Psoas muscle (tissue), 8 donors: Measurements from ENCODE around the gene PRKAR1A. TPM values are rescaled to one million over a fixed set of nuclear protein-coding genes. Genes with fewer than 3 reads are reported as not detected.

ENCODE experiments used
- ATAC-seq, 4 donors: fragments of 200-7000 bp; cut with Tn5 transposase; one replicate each; pipeline ENCODE4 v1.9.1; 2020; ENCODE audit warnings: moderate library complexity in 3 of 4, mild to moderate bottlenecking in 2 of 4
- DNase-seq, 2 donors: peaks; one replicate each; pipeline ENCODE4 v3.0.0-alpha.2; 2020
- H3K27ac ChIP-seq: fragments of 200-600 bp; one replicate; pipeline ENCODE4 v1.8.0; 2022
- H3K27me3 ChIP-seq, 3 donors: fragments of 200-600 bp in 1 of 3; one replicate each; pipeline versions ENCODE4 v1.6.1 to v1.8.0; 2013 to 2022; ENCODE audit warnings: low read length in 2 of 3, mild to moderate bottlenecking in 2 of 3, moderate library complexity in 1 of 3; ENCODE audit not compliant: insufficient read depth in 3 of 3
- H3K36me3 ChIP-seq, 2 donors: fragments of 200-600 bp in 1 of 2; one replicate each; pipeline versions ENCODE4 v1.6.1 to v1.8.0; 2013 to 2022; ENCODE audit warnings: low read depth in 1 of 2, mild to moderate bottlenecking in 1 of 2, moderate library complexity in 1 of 2; ENCODE audit not compliant: insufficient read depth in 1 of 2
- H3K4me1 ChIP-seq: fragments of 200-600 bp; one replicate; pipeline ENCODE4 v1.8.0; 2022
- H3K4me3 ChIP-seq: fragments of 200-600 bp; one replicate; pipeline ENCODE4 v1.8.0; 2022; ENCODE audit warnings: mild to moderate bottlenecking
- H3K9me3 ChIP-seq: fragments of 200-600 bp; one replicate; pipeline ENCODE4 v1.8.0; 2022
- WGBS, 3 donors: extraction: QIAGEN DNeasy Blood & Tissue Kit; methylation state at CpG; one replicate each; pipeline versions ENCODE4 v1.1.6 to v1.1.7; 2013; 5-methylcytosine and 5-hydroxymethylcytosine counted together
- intact Hi-C, 2 donors: fragments of 100-400 bp; cut with DNase I; formaldehyde crosslinking; loops; one replicate each; pipeline versions ENCODE4 v1.11.0 to v1.14.2; 2022
- polyA plus RNA-seq, 3 donors: library from polyadenylated mRNA; stranded (reverse); fragments of 200-250 nt; gene quantifications; one replicate each; pipeline ENCODE4 v1.2.3, GENCODE V29; 2013
- total RNA-seq, 4 donors: library from RNA; stranded (reverse); fragmentation: NEBNext Ultra II Directional in 2 of 4; extraction: Animal tissue kit (Norgen Biotek cat#: 25700) in 2 of 4; gene quantifications; one replicate each; pipeline versions ENCODE4 v1.2.1 to v1.2.4, GENCODE V29; 2021 to 2023
- TF ChIP-seq, protein P1 (sequence below): fragments of 200-600 bp; IDR thresholded peaks from one replicate; pipeline ENCODE4 v1.8.0; 2022; ENCODE audit warnings: antibody characterized with exemption
- donor health status: healthy with polysubstance abuse.
- donor health status: DM: no; HTN: no; CAD: no; lungs with moderate emphysema.
- donor health status: Bipolar disorder and iron deficiency.
- donor health status: healthy.
- donor health status: DM: yes; HTN: yes; CAD: no.
- donor health status: DM: no; HTN: no; CAD: no.
- donor health status: DM: no; HTN: no; CAD: no.
- donor health status: DM: yes; HTN: yes; CAD: no.

PRKAR1A gene
- total and polyA plus RNA-seq, 7 donors = 145 to 2,295 (median 386) TPM

- ATAC-seq = no peak
- WGBS, 3 donors = 76 to 85% (median 80%) methylated on average over 6 of the region's 6 CpGs
- H3K27ac ChIP-seq = peak overlapping the region; percentile 25
- no peak overlapping the region for H3K4me3 ChIP-seq
- no peaks in the 10 kb centered on the region for H3K27me3 ChIP-seq
- peaks cover 14 to 100% of the 10 kb centered on the region in 2 donors for H3K36me3 ChIP-seq
- no peak for DNase-seq
- intact Hi-C loops = loop anchor here in 1 of 2 donors (5.0 kb wide), 1 partner anchor 228 kb away; no protein-coding TSS in a partner anchor
- peaks cover 11% of the 10 kb centered on the region for H3K4me1 ChIP-seq
- H3K9me3 ChIP-seq = no peaks in the 10 kb centered on the region
- TF ChIP-seq, protein P1, sequence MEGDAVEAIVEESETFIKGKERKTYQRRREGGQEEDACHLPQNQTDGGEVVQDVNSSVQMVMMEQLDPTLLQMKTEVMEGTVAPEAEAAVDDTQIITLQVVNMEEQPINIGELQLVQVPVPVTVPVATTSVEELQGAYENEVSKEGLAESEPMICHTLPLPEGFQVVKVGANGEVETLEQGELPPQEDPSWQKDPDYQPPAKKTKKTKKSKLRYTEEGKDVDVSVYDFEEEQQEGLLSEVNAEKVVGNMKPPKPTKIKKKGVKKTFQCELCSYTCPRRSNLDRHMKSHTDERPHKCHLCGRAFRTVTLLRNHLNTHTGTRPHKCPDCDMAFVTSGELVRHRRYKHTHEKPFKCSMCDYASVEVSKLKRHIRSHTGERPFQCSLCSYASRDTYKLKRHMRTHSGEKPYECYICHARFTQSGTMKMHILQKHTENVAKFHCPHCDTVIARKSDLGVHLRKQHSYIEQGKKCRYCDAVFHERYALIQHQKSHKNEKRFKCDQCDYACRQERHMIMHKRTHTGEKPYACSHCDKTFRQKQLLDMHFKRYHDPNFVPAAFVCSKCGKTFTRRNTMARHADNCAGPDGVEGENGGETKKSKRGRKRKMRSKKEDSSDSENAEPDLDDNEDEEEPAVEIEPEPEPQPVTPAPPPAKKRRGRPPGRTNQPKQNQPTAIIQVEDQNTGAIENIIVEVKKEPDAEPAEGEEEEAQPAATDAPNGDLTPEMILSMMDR = no peak
Observed at GRCh38 chr17:68534695-68535088, 22.5 kb downstream of the PRKAR1A start.

GRCh38 chr17:68535922-68536321, 23.7 kb downstream of the PRKAR1A start:
- Histone ChIP-seq H3K9me3 (no peaks in the 10 kb centered on the region), H3K4me1 (peaks cover 11% of the 10 kb centered on the region), H3K27ac (peak overlapping the region; percentile 0), H3K36me3 (peaks cover 9 to 100% of the 10 kb centered on the region in 2 donors), H3K4me3 (no peak overlapping the region), H3K27me3 (no peaks in the 10 kb centered on the region)
- intact Hi-C loops = loop anchor here in 1 of 2 donors (5.0 kb wide), 1 partner anchor 226 kb away; no protein-coding TSS in a partner anchor
- ATAC-seq (no peak), DNase-seq (no peak)
- WGBS, 3 donors = 76 to 81% (median 76%) methylated on average over 3 of the region's 3 CpGs
- TF ChIP-seq, protein P1 = no peak

GRCh38 chr17:68539548-68540467, 27.6 kb downstream of the PRKAR1A start:
- Histone ChIP-seq H3K27me3 (no peaks in the 10 kb centered on the region), H3K4me3 (no peak overlapping the region), H3K9me3 (no peaks in the 10 kb centered on the region), H3K27ac (peak overlapping the region; percentile 48), H3K36me3 (peaks cover 9 to 98% of the 10 kb centered on the region in 2 donors), H3K4me1 (peaks cover 16% of the 10 kb centered on the region)
- 61 to 71% (median 61%) methylated on average over 20 of the region's 20 CpGs for WGBS, 3 donors
- ATAC-seq (peak; percentile 8 to 24 (median 10)), DNase-seq (no peak)
- intact Hi-C loops = loop anchor here in 1 of 2 donors (5.0 kb wide), 1 partner anchor 222 kb away; no protein-coding TSS in a partner anchor
- TF ChIP-seq, protein P1 = no peak

- H3K27ac ChIP-seq = peak overlapping the region; percentile 23
- DNase-seq (no peak), ATAC-seq (peak; percentile 2 to 23 (median 8))
- 88 to 91% (median 90%) methylated on average over 8 of the region's 8 CpGs for WGBS, 3 donors
- TF ChIP-seq, protein P1 = no peak
- H3K27me3 ChIP-seq = no peaks in the 10 kb centered on the region
- H3K4me3 ChIP-seq = no peak overlapping the region
- no peaks in the 10 kb centered on the region for H3K9me3 ChIP-seq
- H3K36me3 ChIP-seq = peaks cover 6 to 97% of the 10 kb centered on the region in 2 donors
- intact Hi-C loops = no loop called here
- peaks cover 16% of the 10 kb centered on the region for H3K4me1 ChIP-seq
Observed at GRCh38 chr17:68540981-68541380, 28.8 kb downstream of the PRKAR1A start.
